GM19395 (cell line): ENCODE measurements around the gene PTPRN2.

Source experiments
- ATAC-seq: cut with Tn5 transposase; IDR thresholded peaks from one replicate; pipeline ENCODE4 v1.9.1; 2021; ENCODE audit warnings: mild to moderate bottlenecking, moderate library complexity; ENCODE audit not compliant: unreplicated experiment

The PTPRN2 gene

GRCh38 chr7:157806711-157807110, 780.9 kb downstream of the PTPRN2 start:
- ATAC-seq = no peak

- ATAC-seq = no peak
Measured at GRCh38 chr7:157805713-157806112, 781.9 kb downstream of the PTPRN2 start.

- no peak for ATAC-seq
Measured at GRCh38 chr7:157803906-157804305, 783.7 kb downstream of the PTPRN2 start.

- ATAC-seq = no peak
Measured at GRCh38 chr7:157801971-157802675, 785.5 kb downstream of the PTPRN2 start.

- ATAC-seq = no peak
Measured at GRCh38 chr7:157801113-157801512, 786.5 kb downstream of the PTPRN2 start.

- no peak for ATAC-seq
Measured at GRCh38 chr7:157800281-157800680, 787.3 kb downstream of the PTPRN2 start.

- ATAC-seq = no peak
Measured at GRCh38 chr7:157799076-157799685, 788.4 kb downstream of the PTPRN2 start.

- ATAC-seq = no peak
Measured at GRCh38 chr7:157797361-157797760, 790.3 kb downstream of the PTPRN2 start.

- no peak for ATAC-seq
Measured at GRCh38 chr7:157796846-157797245, 790.8 kb downstream of the PTPRN2 start.

GRCh38 chr7:157795643-157796042, 792.0 kb downstream of the PTPRN2 start:
- ATAC-seq = no peak

GRCh38 chr7:157795199-157795598, 792.4 kb downstream of the PTPRN2 start:
- ATAC-seq = no peak

GRCh38 chr7:157794746-157795065, 792.9 kb downstream of the PTPRN2 start:
- ATAC-seq = no peak

GRCh38 chr7:157793973-157794745, 793.5 kb downstream of the PTPRN2 start:
- ATAC-seq = no peak

- ATAC-seq = no peak
Measured at GRCh38 chr7:157793087-157793353, 794.6 kb downstream of the PTPRN2 start.

- ATAC-seq = no peak
Measured at GRCh38 chr7:157792241-157793086, 795.2 kb downstream of the PTPRN2 start.

GRCh38 chr7:157791666-157792065, 796.0 kb downstream of the PTPRN2 start:
- no peak for ATAC-seq

GRCh38 chr7:157791261-157791660, 796.4 kb downstream of the PTPRN2 start:
- ATAC-seq = no peak

GRCh38 chr7:157789942-157790341, 797.7 kb downstream of the PTPRN2 start:
- no peak for ATAC-seq

GRCh38 chr7:157789094-157789493, 798.5 kb downstream of the PTPRN2 start:
- no peak for ATAC-seq

- ATAC-seq = no peak
Measured at GRCh38 chr7:157788573-157788972, 799.0 kb downstream of the PTPRN2 start.

- no peak for ATAC-seq
Measured at GRCh38 chr7:157787275-157787701, 800.3 kb downstream of the PTPRN2 start.
